CD14-positive monocyte (primary cell): ENCODE data around the gene TIAM1. TPM values are rescaled to one million over a fixed set of nuclear protein-coding genes. Genes with fewer than 3 reads are reported as not detected.

ENCODE experiments used
- DNase-seq, 3 donors: peaks; one replicate each; pipeline ENCODE4 v3.0.0-alpha.2; 2011 to 2022
- H2AFZ ChIP-seq: 2 replicates; pipeline ENCODE4 v1.6.0; 2012; ENCODE audit warnings: mild to moderate bottlenecking, low read depth, low read length, inconsistent platforms; ENCODE audit not compliant: insufficient read depth, poor library complexity, severe bottlenecking
- H3K27ac ChIP-seq, 2 donors: 1 replicate in 1 of 2; 2 replicates in 1 of 2; pipeline ENCODE4 v1.5.1; 2012 to 2013; ENCODE audit warnings: low read length in 2 of 2, control low read depth in 1 of 2, inconsistent platforms in 1 of 2, low read depth in 1 of 2, mild to moderate bottlenecking in 1 of 2
- H3K27me3 ChIP-seq, 2 donors: one replicate each; pipeline versions ENCODE4 v1.6.0 to v1.6.1; 2011 to 2013; ENCODE audit warnings: low read length in 2 of 2; ENCODE audit not compliant: control insufficient read depth in 2 of 2, insufficient read depth in 2 of 2
- H3K36me3 ChIP-seq, 2 donors: replicated peaks in 1 of 2; 1 replicate in 1 of 2; 2 replicates in 1 of 2; pipeline versions ENCODE4 v1.5.1 to v1.6.1; 2012 to 2013; ENCODE audit warnings: low read length in 2 of 2, control low read depth in 1 of 2, inconsistent platforms in 1 of 2, mild to moderate bottlenecking in 1 of 2; ENCODE audit not compliant: insufficient read depth in 2 of 2, control insufficient read depth in 1 of 2
- H3K4me1 ChIP-seq, 2 donors: 1 replicate in 1 of 2; 2 replicates in 1 of 2; pipeline versions ENCODE4 v1.5.1 to v1.6.1; 2012 to 2013; ENCODE audit warnings: low read length in 2 of 2, control low read depth in 1 of 2, inconsistent platforms in 1 of 2, mild to moderate bottlenecking in 1 of 2, moderate library complexity in 1 of 2; ENCODE audit not compliant: insufficient read depth in 2 of 2, control insufficient read depth in 1 of 2
- H3K4me2 ChIP-seq: replicated peaks from 2 replicates; pipeline ENCODE3; 2012; ENCODE audit warnings: low read length, moderate library complexity, mild to moderate bottlenecking; ENCODE audit not compliant: poor library complexity, severe bottlenecking; ENCODE audit errors: extremely low read depth
- H3K4me3 ChIP-seq, 3 experiments: fragments of 200-600 bp in 1 of 3; sonication (generic) in 1 of 3; replicated peaks in 1 of 3; 1 replicate in 2 of 3; 2 replicates in 1 of 3; pipeline ENCODE4 v1.5.1; 2011 to 2013; ENCODE audit warnings: low read length in 3 of 3, mild to moderate bottlenecking in 3 of 3, control low read depth in 2 of 3, low read depth in 2 of 3, inconsistent platforms in 1 of 3, moderate library complexity in 1 of 3
- H3K79me2 ChIP-seq: 2 replicates; pipeline ENCODE4 v1.6.0; 2012; ENCODE audit warnings: mild to moderate bottlenecking, control low read depth, inconsistent platforms, low read length, moderate library complexity; ENCODE audit not compliant: insufficient read depth
- H3K9ac ChIP-seq: 2 replicates; pipeline ENCODE4 v1.6.0; 2017; ENCODE audit warnings: low read length, mild to moderate bottlenecking; ENCODE audit not compliant: insufficient read depth, poor library complexity, severe bottlenecking
- H3K9me3 ChIP-seq, 2 donors: replicated peaks in 1 of 2; 1 replicate in 1 of 2; 2 replicates in 1 of 2; pipeline versions ENCODE4 v1.5.1 to v1.6.1; 2012 to 2013; ENCODE audit warnings: low read length in 2 of 2, control low read depth in 1 of 2; ENCODE audit not compliant: control insufficient read depth in 1 of 2, insufficient read depth in 1 of 2
- H4K20me1 ChIP-seq: 2 replicates; pipeline ENCODE4 v1.6.0; 2012; ENCODE audit warnings: mild to moderate bottlenecking, low read length, control low read depth, moderate library complexity; ENCODE audit not compliant: insufficient read depth
- H3K27ac Mint-ChIP-seq, 7 donors: one replicate each; pipeline ENCODE4 v1.8.0; 2020; ENCODE audit warnings: mild to moderate bottlenecking in 7 of 7, mixed read lengths in 7 of 7, moderate library complexity in 6 of 7, inconsistent platforms in 2 of 7
- H3K27me3 Mint-ChIP-seq, 3 donors: one replicate each; pipeline ENCODE4 v1.8.0; 2021 to 2022; ENCODE audit warnings: low read depth in 3 of 3, mild to moderate bottlenecking in 3 of 3, mixed read lengths in 3 of 3, moderate library complexity in 3 of 3, inconsistent platforms in 1 of 3
- H3K36me3 Mint-ChIP-seq, 2 donors: one replicate each; pipeline ENCODE4 v1.8.0; 2020; ENCODE audit warnings: mixed read lengths in 2 of 2, inconsistent platforms in 1 of 2, mild to moderate bottlenecking in 1 of 2
- H3K4me1 Mint-ChIP-seq: one replicate; pipeline ENCODE4 v1.8.0; 2020; ENCODE audit warnings: mild to moderate bottlenecking, mixed read lengths
- H3K4me3 Mint-ChIP-seq, 2 donors: one replicate each; pipeline ENCODE4 v1.8.0; 2020; ENCODE audit warnings: mild to moderate bottlenecking in 2 of 2, mixed read lengths in 2 of 2, moderate library complexity in 1 of 2
- H3K9me3 Mint-ChIP-seq, 7 donors: one replicate each; pipeline ENCODE4 v1.8.0; 2020 to 2022; ENCODE audit warnings: mixed read lengths in 7 of 7, mild to moderate bottlenecking in 6 of 7, moderate library complexity in 6 of 7, inconsistent platforms in 2 of 7
- WGBS: methylation state at CpG from one replicate; pipeline ENCODE4 v1.1.5; 2013; ENCODE audit warnings: missing lambda C conversion rate; ENCODE audit not compliant: insufficient coverage; 5-methylcytosine and 5-hydroxymethylcytosine counted together
- intact Hi-C, 2 donors: fragments of 100-400 bp; cut with micrococcal nuclease; formaldehyde crosslinking; loops; one replicate each; pipeline versions ENCODE4 v1.15.0 to v1.15.1; 2023
- polyA plus RNA-seq, 3 donors: library from polyadenylated mRNA; depleted of rRNA in 1 of 3; unstranded in 2 of 3; stranded (reverse) in 1 of 3; fragments of 300-500 nt in 2 of 3; fragments of >200 nt in 1 of 3; fragmentation: Illumina TruSeq in 2 of 3; gene quantifications; 1 replicate in 2 of 3; 2 replicates in 1 of 3; pipeline ENCODE4 v1.2.3, GENCODE V29; 2012 to 2021
- TF ChIP-seq, protein P1 (sequence below): fragments of 200-600 bp; IDR thresholded peaks from one replicate; pipeline ENCODE4 v1.8.0; 2022; ENCODE audit warnings: antibody characterized with exemption, mild to moderate bottlenecking

Gene TIAM1
- polyA plus RNA-seq, 3 donors, result 17.7 to 55.0 (median 45.3) TPM

DNA sequence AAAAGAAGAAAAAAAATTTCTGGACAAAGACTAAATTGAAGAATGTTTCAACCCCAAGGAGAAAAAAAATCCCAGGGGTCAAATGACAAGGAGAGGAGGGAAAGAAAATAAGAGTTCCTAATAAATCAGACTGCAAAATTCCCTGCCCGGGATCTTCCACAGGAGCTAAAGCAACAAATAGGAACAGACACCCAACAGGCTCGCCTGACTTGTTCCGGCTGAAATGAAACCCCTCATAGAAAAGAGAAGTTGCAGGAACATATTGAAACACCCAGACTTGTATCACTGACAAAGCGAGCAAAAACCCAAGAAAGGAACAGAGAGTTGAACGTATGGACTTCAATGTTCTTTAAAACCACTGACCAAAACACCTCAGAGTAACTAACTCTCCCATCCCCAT lies 123.0 kb downstream of the TIAM1 start:
- H3K27me3 Mint-ChIP-seq, result no peaks in the 10 kb centered on the region
- Histone ChIP-seq H4K20me1 (peaks cover 38% of the 10 kb centered on the region), H3K4me1 (peaks cover 20 to 26% of the 10 kb centered on the region in 2 donors), H3K27ac (peak overlapping the region in 1 of 2 donors; percentile 57), H3K9me3 (no peaks in the 10 kb centered on the region), H3K27me3 (no peaks in the 10 kb centered on the region), H2AFZ (no peak overlapping the region), H3K4me3 (no peak overlapping the region), H3K4me2 (peak overlapping the region; percentile 25), H3K79me2 (no peaks in the 10 kb centered on the region), H3K36me3 (peaks cover 32 to 92% of the 10 kb centered on the region in 2 donors), H3K9ac (no peak overlapping the region)
- DNase-seq, result peak; percentile 12 to 40 (median 28)
- peak overlapping the region; percentile 13 to 77 (median 58) for H3K27ac Mint-ChIP-seq
- intact Hi-C loops, result no loop called here
- 0% methylated on average over 3 of the region's 5 CpGs for WGBS
- peak overlapping the region in 1 of 2 donors; percentile 36 for H3K4me3 Mint-ChIP-seq
- TF ChIP-seq, protein P1, sequence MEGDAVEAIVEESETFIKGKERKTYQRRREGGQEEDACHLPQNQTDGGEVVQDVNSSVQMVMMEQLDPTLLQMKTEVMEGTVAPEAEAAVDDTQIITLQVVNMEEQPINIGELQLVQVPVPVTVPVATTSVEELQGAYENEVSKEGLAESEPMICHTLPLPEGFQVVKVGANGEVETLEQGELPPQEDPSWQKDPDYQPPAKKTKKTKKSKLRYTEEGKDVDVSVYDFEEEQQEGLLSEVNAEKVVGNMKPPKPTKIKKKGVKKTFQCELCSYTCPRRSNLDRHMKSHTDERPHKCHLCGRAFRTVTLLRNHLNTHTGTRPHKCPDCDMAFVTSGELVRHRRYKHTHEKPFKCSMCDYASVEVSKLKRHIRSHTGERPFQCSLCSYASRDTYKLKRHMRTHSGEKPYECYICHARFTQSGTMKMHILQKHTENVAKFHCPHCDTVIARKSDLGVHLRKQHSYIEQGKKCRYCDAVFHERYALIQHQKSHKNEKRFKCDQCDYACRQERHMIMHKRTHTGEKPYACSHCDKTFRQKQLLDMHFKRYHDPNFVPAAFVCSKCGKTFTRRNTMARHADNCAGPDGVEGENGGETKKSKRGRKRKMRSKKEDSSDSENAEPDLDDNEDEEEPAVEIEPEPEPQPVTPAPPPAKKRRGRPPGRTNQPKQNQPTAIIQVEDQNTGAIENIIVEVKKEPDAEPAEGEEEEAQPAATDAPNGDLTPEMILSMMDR, result no peak
- peaks cover 19% of the 10 kb centered on the region for H3K4me1 Mint-ChIP-seq
- peaks cover 63 to 85% of the 10 kb centered on the region in 2 donors for H3K36me3 Mint-ChIP-seq
- H3K9me3 Mint-ChIP-seq, result peaks cover 0 to 2% (median 0%) of the 10 kb centered on the region in 7 donors

DNA sequence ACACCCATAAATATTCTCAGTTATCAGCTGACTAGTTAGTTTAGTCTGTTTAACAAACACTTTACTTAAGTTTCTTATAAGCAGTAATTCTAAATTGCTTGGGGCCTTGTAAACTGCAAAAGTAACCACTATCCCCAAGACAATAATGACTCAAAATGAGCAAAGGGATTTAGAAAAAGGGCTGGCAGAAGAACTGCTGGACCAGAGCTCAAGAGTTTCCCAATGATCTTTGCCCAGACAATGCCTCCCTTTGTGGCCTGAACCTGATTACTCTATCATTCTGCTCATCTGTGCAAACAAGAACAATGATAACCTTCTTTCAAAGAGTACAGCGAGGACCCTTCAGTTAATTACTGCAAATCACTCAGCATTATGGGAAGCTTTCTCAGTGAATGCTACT lies 123.5 kb downstream of the TIAM1 start:
- peaks cover 20 to 26% of the 10 kb centered on the region in 2 donors for H3K4me1 ChIP-seq
- H3K27me3 Mint-ChIP-seq, result no peaks in the 10 kb centered on the region
- TF ChIP-seq, protein P1, result no peak
- H2AFZ ChIP-seq, result no peak overlapping the region
- peaks cover 35% of the 10 kb centered on the region for H4K20me1 ChIP-seq
- peak overlapping the region in 3 of 7 donors; percentile 3 to 66 (median 53) for H3K27ac Mint-ChIP-seq
- no peaks in the 10 kb centered on the region for H3K79me2 ChIP-seq
- 100% methylated on average over 1 of the region's 1 CpG for WGBS
- peaks cover 29 to 92% of the 10 kb centered on the region in 2 donors for H3K36me3 ChIP-seq
- DNase-seq, result no peak
- peak overlapping the region in 1 of 2 donors; percentile 57 for H3K27ac ChIP-seq
- H3K4me3 ChIP-seq, result no peak overlapping the region
- H3K4me3 Mint-ChIP-seq, result peak overlapping the region in 1 of 2 donors; percentile 36
- H3K9ac ChIP-seq, result no peak overlapping the region
- H3K4me1 Mint-ChIP-seq, result peaks cover 19% of the 10 kb centered on the region
- H3K36me3 Mint-ChIP-seq, result peaks cover 62 to 85% of the 10 kb centered on the region in 2 donors
- intact Hi-C loops, result no loop called here
- H3K27me3 ChIP-seq, result no peaks in the 10 kb centered on the region
- H3K9me3 Mint-ChIP-seq, result peaks cover 0 to 2% (median 0%) of the 10 kb centered on the region in 7 donors
- H3K9me3 ChIP-seq, result no peaks in the 10 kb centered on the region
- no peak overlapping the region for H3K4me2 ChIP-seq
